H1 (cell line): ENCODE data around the gene KLHL40. TPM values are rescaled to one million over a fixed set of nuclear protein-coding genes. Genes with fewer than 3 reads are reported as not detected.

ENCODE experiments used
- CTCF ChIA-PET: fragments of 300-600 bp; sonication (Branson Sonifier 250); formaldehyde crosslinking; loops from one replicate; lab custom pipeline; 2021; ENCODE audit not compliant: partially characterized antibody; lab: Charles Lee
- POLR2A ChIA-PET: fragments of 300-600 bp; sonication (Branson Sonifier 250); formaldehyde crosslinking; loops from one replicate; lab custom pipeline; 2021; ENCODE audit warnings: inconsistent platforms; ENCODE audit not compliant: partially characterized antibody; lab: Charles Lee
- DNase-seq, 2 experiments: peaks; one replicate each; pipeline versions ENCODE4 v3.0.0 to v3.0.0-alpha.2; 2010 to 2022; ENCODE audit warnings: low spot score in 2 of 2, low read depth in 1 of 2, mixed read lengths in 1 of 2
- FAIRE-seq: peaks from 2 replicates; lab custom pipeline; 2011; peaks lifted over from hg19 to GRCh38; lab: Jason Lieb, UNC
- H2AFZ ChIP-seq: 2 replicates; pipeline ENCODE4 v1.8.1; 2012; ENCODE audit warnings: low read length, inconsistent platforms
- H2AK5ac ChIP-seq: 2 replicates; pipeline ENCODE4 v1.6.1; 2013; ENCODE audit warnings: low read depth, low read length
- H2BK120ac ChIP-seq: replicated peaks from 2 replicates; pipeline ENCODE3; 2013; ENCODE audit warnings: low read depth, low read length, inconsistent platforms
- H2BK12ac ChIP-seq: 2 replicates; pipeline ENCODE4 v1.6.1; 2013; ENCODE audit warnings: low read depth, low read length
- H2BK15ac ChIP-seq: 2 replicates; pipeline ENCODE4 v1.6.1; 2013; ENCODE audit warnings: low read length
- H2BK20ac ChIP-seq: 2 replicates; pipeline ENCODE4 v1.6.1; 2013; ENCODE audit warnings: low read length
- H2BK5ac ChIP-seq: 2 replicates; pipeline ENCODE4 v1.6.1; 2013; ENCODE audit warnings: low read depth, low read length
- H3K14ac ChIP-seq: 2 replicates; pipeline ENCODE4 v1.6.1; 2013; ENCODE audit warnings: inconsistent platforms; ENCODE audit not compliant: insufficient read length
- H3K18ac ChIP-seq: 2 replicates; pipeline ENCODE4 v1.6.1; 2013; ENCODE audit warnings: low read length; ENCODE audit errors: extremely low read depth
- H3K23ac ChIP-seq: 2 replicates; pipeline ENCODE4 v1.6.1; 2013; ENCODE audit warnings: inconsistent platforms; ENCODE audit not compliant: insufficient read length
- H3K23me2 ChIP-seq: 2 replicates; pipeline ENCODE4 v1.6.1; 2013; ENCODE audit warnings: low read depth, low read length
- H3K27ac ChIP-seq: 2 replicates; pipeline ENCODE4 v1.6.1; 2011; ENCODE audit warnings: low read depth, low read length, inconsistent platforms
- H3K27me3 ChIP-seq, 4 experiments: replicated peaks in 1 of 4; 1 replicate in 1 of 4; 2 replicates in 3 of 4; pipeline versions ENCODE4 v1.6.1 to v1.8.1; 2011 to 2013; ENCODE audit warnings: low read length in 3 of 4, mild to moderate bottlenecking in 3 of 4, inconsistent platforms in 2 of 4, mixed read lengths in 2 of 4, moderate library complexity in 1 of 4; ENCODE audit not compliant: control insufficient read depth in 3 of 4, insufficient read depth in 3 of 4; ENCODE audit errors: extremely low read depth in 1 of 4
- H3K36me3 ChIP-seq, 4 experiments: 2 replicates each; pipeline versions ENCODE4 v1.6.1 to v1.8.1; 2011 to 2013; ENCODE audit warnings: mild to moderate bottlenecking in 4 of 4, low read length in 3 of 4, moderate library complexity in 2 of 4, control low read depth in 1 of 4, inconsistent platforms in 1 of 4; ENCODE audit not compliant: insufficient read depth in 4 of 4, control insufficient read depth in 2 of 4
- H3K4ac ChIP-seq: replicated peaks from 2 replicates; pipeline ENCODE3; 2013; ENCODE audit warnings: low read length, low read depth, mixed read lengths, inconsistent platforms; ENCODE audit not compliant: insufficient read length
- H3K4me1 ChIP-seq, 4 experiments: replicated peaks in 1 of 4; 1 replicate in 1 of 4; 2 replicates in 3 of 4; pipeline versions ENCODE4 v1.6.1 to v1.8.1; 2011 to 2013; ENCODE audit warnings: low read length in 3 of 4, inconsistent platforms in 2 of 4, mixed read lengths in 1 of 4; ENCODE audit not compliant: insufficient read depth in 4 of 4, control insufficient read depth in 3 of 4
- H3K4me2 ChIP-seq, 2 experiments: 2 replicates each; pipeline versions ENCODE4 v1.6.1 to v1.8.1; 2011 to 2013; ENCODE audit warnings: low read depth in 2 of 2, low read length in 2 of 2, control low read depth in 1 of 2, inconsistent platforms in 1 of 2, mild to moderate bottlenecking in 1 of 2; ENCODE audit not compliant: insufficient read depth in 1 of 2
- H3K4me3 ChIP-seq, 4 experiments: fragments of 200-600, 300-600 bp in 1 of 4; sonication (generic), shearing (Covaris generic), sonication (Bioruptor Twin) in 1 of 4; 2 replicates each; pipeline versions ENCODE4 v1.5.1 to v1.8.1; 2011 to 2016; ENCODE audit warnings: low read length in 4 of 4, low read depth in 3 of 4, control low read depth in 2 of 4, inconsistent platforms in 2 of 4, mild to moderate bottlenecking in 2 of 4, mixed read lengths in 1 of 4, moderate library complexity in 1 of 4; ENCODE audit not compliant: insufficient read depth in 2 of 4; ENCODE audit errors: extremely low read depth in 1 of 4
- H3K56ac ChIP-seq: replicated peaks from 2 replicates; pipeline ENCODE3; 2013; ENCODE audit warnings: low read depth, mild to moderate bottlenecking, mixed read lengths, low read length, inconsistent platforms; ENCODE audit not compliant: insufficient read length
- H3K79me1 ChIP-seq: 2 replicates; pipeline ENCODE4 v1.6.1; 2013; ENCODE audit warnings: low read depth, low read length, control low read depth
- H3K79me2 ChIP-seq, 2 experiments: 2 replicates each; pipeline versions ENCODE4 v1.6.1 to v1.8.1; 2012 to 2013; ENCODE audit warnings: low read length in 2 of 2, mild to moderate bottlenecking in 2 of 2, inconsistent platforms in 1 of 2; ENCODE audit not compliant: insufficient read depth in 2 of 2, control insufficient read depth in 1 of 2
- H3K9ac ChIP-seq, 4 experiments: replicated peaks in 1 of 4; 1 replicate in 1 of 4; 2 replicates in 3 of 4; pipeline versions ENCODE4 v1.6.1 to v1.8.1; 2011 to 2013; ENCODE audit warnings: low read depth in 3 of 4, low read length in 3 of 4, control low read depth in 2 of 4, mild to moderate bottlenecking in 2 of 4, moderate library complexity in 2 of 4, inconsistent platforms in 1 of 4; ENCODE audit errors: extremely low read depth in 1 of 4
- H3K9me3 ChIP-seq, 2 experiments: 2 replicates each; pipeline versions ENCODE4 v1.6.1 to v1.8.1; 2012 to 2013; ENCODE audit warnings: mild to moderate bottlenecking in 2 of 2, moderate library complexity in 2 of 2, control low read depth in 1 of 2, inconsistent platforms in 1 of 2, low read depth in 1 of 2, low read length in 1 of 2, mixed read lengths in 1 of 2; ENCODE audit not compliant: insufficient read depth in 2 of 2
- H4K20me1 ChIP-seq, 2 experiments: replicated peaks in 1 of 2; 2 replicates each; pipeline versions ENCODE3 to v1.8.1; 2011 to 2013; ENCODE audit warnings: inconsistent platforms in 2 of 2, low read length in 2 of 2, mild to moderate bottlenecking in 1 of 2; ENCODE audit not compliant: insufficient read depth in 2 of 2, control insufficient read depth in 1 of 2
- H4K5ac ChIP-seq: 2 replicates; pipeline ENCODE4 v1.6.1; 2013; ENCODE audit warnings: low read length, low read depth, mixed read lengths, inconsistent platforms; ENCODE audit not compliant: insufficient read length
- H4K8ac ChIP-seq: 2 replicates; pipeline ENCODE4 v1.8.0; 2013; ENCODE audit warnings: mild to moderate bottlenecking, moderate library complexity, low read length, inconsistent platforms; ENCODE audit not compliant: insufficient read depth; ENCODE audit errors: extremely low read depth
- H4K91ac ChIP-seq: replicated peaks from 2 replicates; pipeline ENCODE3; 2013; ENCODE audit warnings: low read length, mixed read lengths, inconsistent platforms; ENCODE audit not compliant: insufficient read length
- NRF1 ChIP-seq: IDR thresholded peaks from 2 replicates; pipeline ENCODE4 v1.6.1; 2011; ENCODE audit warnings: mild to moderate bottlenecking, low read depth, low read length, improper control_type of control experiment
- RNF2 ChIP-seq: fragments of 200-900, 300-1000 bp; sonication (generic); IDR thresholded peaks from 2 replicates; pipeline ENCODE4 v1.7.1; 2016; ENCODE audit warnings: borderline replicate concordance, low read depth, mild to moderate bottlenecking, antibody characterized with exemption, low read length; ENCODE audit not compliant: poor library complexity, severe bottlenecking; ENCODE audit errors: missing control alignments
- SIRT6 ChIP-seq: IDR thresholded peaks from one replicate; pipeline ENCODE4 v1.7.1; 2012; ENCODE audit warnings: low read length, inconsistent platforms
- TBP ChIP-seq: IDR thresholded peaks from 2 replicates; pipeline ENCODE4 v1.6.1; 2011; ENCODE audit warnings: low read depth, low read length, improper control_type of control experiment
- WGBS, 2 experiments: shearing (Covaris generic) in 1 of 2; methylation state at CpG; one replicate each; pipeline versions ENCODE4 v1.1.6 to v1.1.7; 2013 to 2015; ENCODE audit warnings: low lambda C conversion rate in 2 of 2, mixed read lengths in 2 of 2, inconsistent platforms in 1 of 2, low coverage in 1 of 2, missing lambda C conversion rate in 1 of 2; ENCODE audit not compliant: insufficient replicate concordance in 2 of 2, insufficient coverage in 1 of 2, insufficient read length in 1 of 2; ENCODE audit errors: extremely low coverage in 1 of 2, missing lambda C conversion rate in 1 of 2; 5-methylcytosine and 5-hydroxymethylcytosine counted together
- polyA plus RNA-seq, 7 experiments: library from polyadenylated mRNA; depleted of rRNA in 3 of 7; stranded (reverse) in 5 of 7; unstranded in 2 of 7; fragments of >200 nt in 5 of 7; fragments of 200-250 nt in 2 of 7; gene quantifications; 1 replicate in 5 of 7; 2 replicates in 1 of 7; 4 replicates in 1 of 7; pipeline versions ENCODE4 v1.2.1 to v1.2.3, GENCODE V29; 2011 to 2013; ENCODE audit warnings: missing spikeins in 2 of 7, mixed read lengths in 2 of 7
- total RNA-seq: library from RNA; stranded (reverse); fragmentation: NEBNext Ultra II Directional; extraction: Animal tissue kit (Norgen Biotek cat#: 25700); gene quantifications from 2 replicates; pipeline ENCODE4 v1.2.1, GENCODE V29; 2021

Gene KLHL40
- total and polyA plus RNA-seq, 2 of the 8 experiments (the other 6 are each of a cell fraction or from before 2014, with no cell fraction given): 0.02 TPM; not detected in 1

- Histone ChIP-seq H3K23ac (no peak overlapping the region), H3K36me3 (no peaks in the 10 kb centered on the region), H3K23me2 (no peaks in the 10 kb centered on the region), H2BK20ac (no peak overlapping the region), H3K4me2 (no peak overlapping the region), H3K27me3 (no peaks in the 10 kb centered on the region), H2BK12ac (no peak overlapping the region), H2BK15ac (peak overlapping the region; percentile 33; the same call in 1 of the 2 replicates), H3K18ac (no peak overlapping the region), H3K27ac (no peak overlapping the region), H4K5ac (no peak overlapping the region), H3K9ac (no peak overlapping the region), H3K4ac (no peak overlapping the region), H3K9me3 (no peaks in the 10 kb centered on the region), H3K56ac (no peak overlapping the region), H3K14ac (no peak overlapping the region), H2AFZ (no peak overlapping the region), H4K91ac (no peak overlapping the region), H2BK5ac (no peak overlapping the region), H3K4me1 (peaks cover 0 to 8% (median 3%) of the 10 kb centered on the region in 4 experiments; a peak in 4 of 7 replicates), H3K79me1 (no peaks in the 10 kb centered on the region), H4K20me1 (no peaks in the 10 kb centered on the region), H4K8ac (no peak overlapping the region), H3K79me2 (no peaks in the 10 kb centered on the region), H2AK5ac (no peak overlapping the region), H3K4me3 (no peak overlapping the region), H2BK120ac (no peak overlapping the region)
- CTCF ChIA-PET: interaction anchor here (4.0 kb wide), 1 partner anchor 23 kb away, joined by 18 read pairs; no protein-coding TSS in a partner anchor
- WGBS, 2 experiments: 77% methylated on average over 3 of the region's 3 CpGs; no CpG with 5 or more reads in 1 of the 2 experiments
- POLR2A ChIA-PET: interaction anchor here (1.3 kb wide), 1 partner anchor 16 kb away, joined by 4 read pairs; no protein-coding TSS in a partner anchor
- no peak for TF ChIP-seq RNF2
- TF ChIP-seq SIRT6: no peak
- no peak for TF ChIP-seq NRF1
- TF ChIP-seq TBP: no peak
- DNase-seq: peak in 1 of 2 experiments; percentile 31
- no peak for FAIRE-seq
Measured at GRCh38 chr3:42728056-42728455, 42.7 kb downstream of the KLHL40 start.
